K562 (cell line): Measurements from ENCODE around the gene CCL16. TPM values are rescaled to one million over a fixed set of nuclear protein-coding genes. Genes with fewer than 3 reads are reported as not detected.

ENCODE experiments used
- AFF1 ChIP-seq, 2 experiments: fragments of 450-650 bp; IDR thresholded peaks; 2 replicates each; pipeline ENCODE4 v1.6.1; 2018; ENCODE audit warnings: mild to moderate bottlenecking in 2 of 2, low read depth in 1 of 2; ENCODE audit not compliant: partially characterized antibody in 2 of 2
- FUS ChIP-seq: fragments of 200-400 bp; formaldehyde crosslinking; optimal IDR thresholded peaks from 2 replicates; pipeline ENCODE3; 2017; ENCODE audit warnings: low read depth, low read length
- GTF3C2 ChIP-seq: IDR thresholded peaks from 3 replicates; pipeline ENCODE4 v1.6.1; 2011; ENCODE audit warnings: borderline replicate concordance, mild to moderate bottlenecking, moderate library complexity; ENCODE audit not compliant: insufficient read length; ENCODE audit errors: extremely low read depth
- NR2C1 ChIP-seq, 2 experiments: fragments of 450-650 bp; IDR thresholded peaks; 2 replicates each; pipeline ENCODE4 v1.6.1; 2017; ENCODE audit warnings: mild to moderate bottlenecking in 2 of 2, antibody characterized with exemption in 1 of 2, inconsistent platforms in 1 of 2, missing compliant biosample characterization in 1 of 2, missing genetic modification characterization in 1 of 2
- NUFIP1 ChIP-seq: fragments of 450-650 bp; IDR thresholded peaks from 2 replicates; pipeline ENCODE4 v1.6.1; 2018; ENCODE audit not compliant: partially characterized antibody
- RBM17 ChIP-seq: fragments of 200-400 bp; formaldehyde crosslinking; IDR thresholded peaks from 2 replicates; pipeline ENCODE4 v1.6.1; 2017; ENCODE audit warnings: low read depth, mild to moderate bottlenecking, low read length, borderline replicate concordance
- SMAD2 ChIP-seq: fragments of 150-350 bp; IDR thresholded peaks from 2 replicates; pipeline ENCODE4 v1.6.1; 2014; ENCODE audit warnings: low read depth, mild to moderate bottlenecking, low read length
- polyA plus RNA-seq, 8 experiments: library from polyadenylated mRNA; depleted of rRNA in 4 of 8; stranded (reverse) in 5 of 8; unstranded in 3 of 8; fragments of >200 nt; fragmentation: Nextera tagmentation in 2 of 8; fragmentation: Illumina TruSeq in 1 of 8; extraction: Ambion mirVana in 2 of 8; extraction: Trizol in 1 of 8; gene quantifications; 2 replicates each; pipeline versions ENCODE4 v1.2.1 to v1.2.3, GENCODE V29; 2011 to 2014; ENCODE audit warnings: inconsistent platforms in 1 of 8, missing spikeins in 1 of 8
- total RNA-seq, 7 experiments: library from RNA; depleted of rRNA in 6 of 7; stranded (reverse); fragments of >200 nt in 6 of 7; fragmentation: Illumina TruSeq in 2 of 7; extraction: Trizol in 2 of 7; gene quantifications; 2 replicates each; pipeline versions ENCODE4 v1.2.1 to v1.2.3, GENCODE V29; 2011 to 2021; ENCODE audit warnings: low replicate concordance in 1 of 7
- TF ChIP-seq, protein P1 (sequence below), 3 experiments: fragments of 200-800 bp in 1 of 3; fragments of 250-450 bp in 1 of 3; fragments of 450-650 bp in 1 of 3; sonication (Bioruptor Pico) in 1 of 3; sonication (Bioruptor generic) in 1 of 3; formaldehyde crosslinking in 1 of 3; IDR thresholded peaks; 2 replicates each; pipeline versions ENCODE4 v1.6.1 to v1.8.0; 2016 to 2022; ENCODE audit warnings: mild to moderate bottlenecking in 2 of 3, missing genetic modification characterization in 2 of 3, missing compliant biosample characterization in 1 of 3, moderate library complexity in 1 of 3
- TF ChIP-seq, protein P2 (sequence below): fragments of 250-450 bp; sonication (Bioruptor Pico); IDR thresholded peaks from 2 replicates; pipeline ENCODE4 v1.4.0; 2020; ENCODE audit warnings: mild to moderate bottlenecking, moderate library complexity

Gene CCL16
- total and polyA plus RNA-seq, 9 of the 15 experiments (the other 6 are each of a cell fraction or from before 2014, with no cell fraction given) = not detected

DNA sequence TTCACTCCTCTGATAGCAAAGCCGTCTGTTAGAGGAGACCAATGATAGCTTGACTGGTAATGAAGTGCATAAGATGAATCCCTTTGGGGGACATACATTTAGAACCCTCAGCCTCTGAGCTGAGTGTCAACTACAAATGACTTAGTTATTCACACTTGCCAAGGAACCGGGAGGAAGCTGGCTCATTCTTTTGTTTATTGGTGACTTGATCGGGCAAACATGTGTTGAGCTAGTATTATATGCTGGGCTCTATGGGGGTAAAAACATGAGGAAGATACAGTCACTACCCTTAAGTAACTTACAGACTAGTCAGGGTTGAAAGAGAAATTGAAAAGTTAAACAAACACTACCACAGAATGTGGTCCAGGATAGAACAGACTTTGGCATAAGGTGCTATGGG, 3.0 kb downstream of the CCL16 start (continued):
- no peak for TF ChIP-seq GTF3C2
- TF ChIP-seq FUS = no peak
- no peak for TF ChIP-seq NR2C1 (IDR thresholded peaks at IDR 0.05)
- TF ChIP-seq NR2C1 (tag; IDR thresholded peaks at IDR 0.05) = no peak
- TF ChIP-seq AFF1 (IDR thresholded peaks at IDR 0.05; ENCODE audit: low read depth in 1 of 2, partially characterized antibody in 2 of 2) = no peak
- TF ChIP-seq NUFIP1 = no peak
- TF ChIP-seq, protein P1, sequence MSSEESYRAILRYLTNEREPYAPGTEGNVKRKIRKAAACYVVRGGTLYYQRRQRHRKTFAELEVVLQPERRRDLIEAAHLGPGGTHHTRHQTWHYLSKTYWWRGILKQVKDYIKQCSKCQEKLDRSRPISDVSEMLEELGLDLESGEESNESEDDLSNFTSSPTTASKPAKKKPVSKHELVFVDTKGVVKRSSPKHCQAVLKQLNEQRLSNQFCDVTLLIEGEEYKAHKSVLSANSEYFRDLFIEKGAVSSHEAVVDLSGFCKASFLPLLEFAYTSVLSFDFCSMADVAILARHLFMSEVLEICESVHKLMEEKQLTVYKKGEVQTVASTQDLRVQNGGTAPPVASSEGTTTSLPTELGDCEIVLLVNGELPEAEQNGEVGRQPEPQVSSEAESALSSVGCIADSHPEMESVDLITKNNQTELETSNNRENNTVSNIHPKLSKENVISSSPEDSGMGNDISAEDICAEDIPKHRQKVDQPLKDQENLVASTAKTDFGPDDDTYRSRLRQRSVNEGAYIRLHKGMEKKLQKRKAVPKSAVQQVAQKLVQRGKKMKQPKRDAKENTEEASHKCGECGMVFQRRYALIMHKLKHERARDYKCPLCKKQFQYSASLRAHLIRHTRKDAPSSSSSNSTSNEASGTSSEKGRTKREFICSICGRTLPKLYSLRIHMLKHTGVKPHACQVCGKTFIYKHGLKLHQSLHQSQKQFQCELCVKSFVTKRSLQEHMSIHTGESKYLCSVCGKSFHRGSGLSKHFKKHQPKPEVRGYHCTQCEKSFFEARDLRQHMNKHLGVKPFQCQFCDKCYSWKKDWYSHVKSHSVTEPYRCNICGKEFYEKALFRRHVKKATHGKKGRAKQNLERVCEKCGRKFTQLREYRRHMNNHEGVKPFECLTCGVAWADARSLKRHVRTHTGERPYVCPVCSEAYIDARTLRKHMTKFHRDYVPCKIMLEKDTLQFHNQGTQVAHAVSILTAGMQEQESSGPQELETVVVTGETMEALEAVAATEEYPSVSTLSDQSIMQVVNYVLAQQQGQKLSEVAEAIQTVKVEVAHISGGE (CRISPR knock-in tag; IDR thresholded peaks at IDR 0.05) = no peak
- TF ChIP-seq, protein P2, sequence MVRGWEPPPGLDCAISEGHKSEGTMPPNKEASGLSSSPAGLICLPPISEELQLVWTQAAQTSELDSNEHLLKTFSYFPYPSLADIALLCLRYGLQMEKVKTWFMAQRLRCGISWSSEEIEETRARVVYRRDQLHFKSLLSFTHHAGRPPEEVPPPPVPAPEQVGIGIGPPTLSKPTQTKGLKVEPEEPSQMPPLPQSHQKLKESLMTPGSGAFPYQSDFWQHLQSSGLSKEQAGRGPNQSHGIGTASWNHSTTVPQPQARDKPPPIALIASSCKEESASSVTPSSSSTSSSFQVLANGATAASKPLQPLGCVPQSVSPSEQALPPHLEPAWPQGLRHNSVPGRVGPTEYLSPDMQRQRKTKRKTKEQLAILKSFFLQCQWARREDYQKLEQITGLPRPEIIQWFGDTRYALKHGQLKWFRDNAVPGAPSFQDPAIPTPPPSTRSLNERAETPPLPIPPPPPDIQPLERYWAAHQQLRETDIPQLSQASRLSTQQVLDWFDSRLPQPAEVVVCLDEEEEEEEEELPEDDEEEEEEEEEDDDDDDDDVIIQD = no peak
- TF ChIP-seq RBM17 = no peak
- TF ChIP-seq SMAD2 = no peak
